ENCODE results near the gene IFNLR1. TPM values are rescaled to one million over a fixed set of nuclear protein-coding genes. Genes with fewer than 3 reads are reported as not detected.

Gene IFNLR1
- total and polyA plus RNA-seq, 9 of the 15 experiments (the other 6 are each of a cell fraction or from before 2014, with no cell fraction given): not detected

GRCh38 chr1:24199291-24199900, 12.3 kb upstream of the IFNLR1 start (continued):
- peak; percentile 27; the same call in 1 of the 2 replicates for TF ChIP-seq BCOR (IDR thresholded peaks at IDR 0.05)
- peak; percentile 21; the same call in 1 of the 2 replicates for TF ChIP-seq ESRRA (IDR thresholded peaks at IDR 0.05; ENCODE audit: borderline replicate concordance, low read depth)
- no peak for TF ChIP-seq E2F4 (CRISPR knock-in tag; IDR thresholded peaks at IDR 0.05; ENCODE audit: low read depth)
- peak; percentile 61 for TF ChIP-seq RB1 (IDR thresholded peaks at IDR 0.05; ENCODE audit: low read depth)
- TF ChIP-seq NR4A1 (CRISPR knock-in tag; IDR thresholded peaks at IDR 0.05): no peak
- TF ChIP-seq NR4A1 (tag; IDR thresholded peaks at IDR 0.05): no peak
- TF ChIP-seq ZSCAN29 (IDR thresholded peaks at IDR 0.05): no peak
- TF ChIP-seq YY1 (IDR thresholded peaks at IDR 0.05; ENCODE audit: borderline replicate concordance in 1 of 3, control insufficient read depth in 1 of 3, extremely low read depth in 1 of 3, insufficient read depth in 3 of 3, insufficient read length in 1 of 3, insufficient replicate concordance in 2 of 3, low read depth in 1 of 3, low read length in 2 of 3): peak in 1 of 3 experiments; percentile 20
- peak; percentile 89 to 95 (median 95) for TF ChIP-seq CTCF (IDR thresholded peaks at IDR 0.05 in 2 of 3, conservative IDR thresholded peaks at IDR 0.05 in 1 of 3; ENCODE audit: insufficient read depth in 2 of 3, low read depth in 1 of 3, low read length in 3 of 3)
- no peak for TF ChIP-seq TARDBP (IDR thresholded peaks at IDR 0.05)
- TF ChIP-seq REST (IDR thresholded peaks at IDR 0.05; ENCODE audit: borderline replicate concordance): peak; percentile 90
- 0 out of 2 replicates have a peak, but pooled peaks have one; percentile 33 for TF ChIP-seq REST (CRISPR knock-in tag; IDR thresholded peaks at IDR 0.05; ENCODE audit: low read depth)

All from K562 (cell line).